Ishikawa (cell line): ENCODE data around the gene KDM2A.

Source experiments
- CREB1 ChIP-seq: IDR thresholded peaks from 2 replicates; pipeline ENCODE4 v1.6.1; 2012; ENCODE audit warnings: low read depth
- EGR1 ChIP-seq: IDR thresholded peaks from 2 replicates; pipeline ENCODE4 v1.6.1; 2012
- EP300 ChIP-seq: IDR thresholded peaks from 2 replicates; pipeline ENCODE4 v1.6.1; 2012; ENCODE audit warnings: borderline replicate concordance
- RAD21 ChIP-seq: IDR thresholded peaks from 2 replicates; pipeline ENCODE4 v1.6.1; 2012; ENCODE audit warnings: low read depth
- TAF1 ChIP-seq: IDR thresholded peaks from 2 replicates; pipeline ENCODE4 v1.6.1; 2012; ENCODE audit warnings: low read depth, mild to moderate bottlenecking
- TCF12 ChIP-seq: IDR thresholded peaks from 2 replicates; pipeline ENCODE4 v1.6.1; 2012; ENCODE audit warnings: low read depth
- TEAD4 ChIP-seq: IDR thresholded peaks from 2 replicates; pipeline ENCODE4 v1.6.1; 2012
- ZBTB7A ChIP-seq: IDR thresholded peaks from 2 replicates; pipeline ENCODE4 v1.6.1; 2012; ENCODE audit warnings: low read depth
- TF ChIP-seq, protein P1 (sequence below): IDR thresholded peaks from 2 replicates; pipeline ENCODE4 v1.6.1; 2012

GRCh38 chr11:67157691-67158090 lies 38.6 kb downstream of the KDM2A start:
- TF ChIP-seq, protein P1, sequence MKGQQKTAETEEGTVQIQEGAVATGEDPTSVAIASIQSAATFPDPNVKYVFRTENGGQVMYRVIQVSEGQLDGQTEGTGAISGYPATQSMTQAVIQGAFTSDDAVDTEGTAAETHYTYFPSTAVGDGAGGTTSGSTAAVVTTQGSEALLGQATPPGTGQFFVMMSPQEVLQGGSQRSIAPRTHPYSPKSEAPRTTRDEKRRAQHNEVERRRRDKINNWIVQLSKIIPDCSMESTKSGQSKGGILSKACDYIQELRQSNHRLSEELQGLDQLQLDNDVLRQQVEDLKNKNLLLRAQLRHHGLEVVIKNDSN, result no peak
- no peak for TF ChIP-seq CREB1
- TF ChIP-seq EGR1, result no peak
- no peak for TF ChIP-seq EP300
- no peak for TF ChIP-seq RAD21
- TF ChIP-seq TAF1, result no peak
- TF ChIP-seq TEAD4, result no peak
- no peak for TF ChIP-seq TCF12
- TF ChIP-seq ZBTB7A, result no peak
